HepG2 (cell line): ENCODE measurements around the gene PNPLA2. TPM values are rescaled to one million over a fixed set of nuclear protein-coding genes. Genes with fewer than 3 reads are reported as not detected.

ENCODE experiments used
- ATAC-seq: fragments of 200-7000 bp; cut with Tn5 transposase; 3 replicates; pipeline ENCODE4 v1.9.1; 2020; ENCODE audit warnings: mild to moderate bottlenecking, moderate library complexity
- BruUV-seq: library from RNA; stranded (reverse); fragments of 400-500 nt; replicated peaks from 2 replicates; lab custom pipeline; 2021; lab: Mats Ljungman, UMichigan
- CTCF ChIA-PET: fragments of 300-600 bp; formaldehyde crosslinking; extraction: SDS; loops from one replicate; lab custom pipeline; 2021; ENCODE audit warnings: low total read pairs, inconsistent platforms, low intra/inter-chr PET ratio; lab: Yijun Ruan, JAX
- POLR2A ChIA-PET: fragments of 350-600 bp; sonication (Branson Sonifier 250); formaldehyde crosslinking; loops from one replicate; lab custom pipeline; 2020; ENCODE audit warnings: antibody characterized with exemption, inconsistent platforms; lab: Yijun Ruan, JAX
- DNase-seq: peaks from one replicate; pipeline ENCODE4 v3.0.0-alpha.2; 2015; ENCODE audit warnings: low spot score
- FAIRE-seq: peaks from 3 replicates; lab custom pipeline; 2011; peaks lifted over from hg19 to GRCh38; lab: Jason Lieb, UNC
- H2AFZ ChIP-seq: one replicate; pipeline ENCODE4 v1.6.1; 2011; ENCODE audit warnings: low read length, inconsistent platforms
- H3K27ac ChIP-seq: fragments of 300-600 bp; 3 replicates; pipeline ENCODE4 v1.8.0; 2011; ENCODE audit warnings: mixed run types, mild to moderate bottlenecking, mixed read lengths, low read length, inconsistent platforms; ENCODE audit not compliant: insufficient read depth; ENCODE audit errors: extremely low read length
- H3K27me3 ChIP-seq, 2 experiments: fragments of 200-600 bp in 1 of 2; 2 replicates in 1 of 2; 3 replicates in 1 of 2; pipeline versions ENCODE4 v1.6.0 to v1.8.0; 2011; ENCODE audit warnings: low read length in 2 of 2, mild to moderate bottlenecking in 2 of 2, moderate library complexity in 2 of 2, inconsistent platforms in 1 of 2; ENCODE audit not compliant: insufficient read depth in 2 of 2, control insufficient read depth in 1 of 2
- H3K36me3 ChIP-seq, 2 experiments: fragments of 200-600 bp in 1 of 2; replicated peaks in 1 of 2; 2 replicates in 1 of 2; 3 replicates in 1 of 2; pipeline versions ENCODE4 v1.5.1 to v1.8.0; 2011; ENCODE audit warnings: low read length in 2 of 2, inconsistent platforms in 1 of 2; ENCODE audit not compliant: insufficient read depth in 2 of 2, control insufficient read depth in 1 of 2
- H3K4me1 ChIP-seq: 2 replicates; pipeline ENCODE4 v1.5.1; 2012; ENCODE audit warnings: low read length, inconsistent platforms; ENCODE audit not compliant: insufficient read depth
- H3K4me2 ChIP-seq: 2 replicates; pipeline ENCODE4 v1.6.0; 2011; ENCODE audit warnings: low read depth, low read length, inconsistent platforms
- H3K4me3 ChIP-seq, 3 experiments: fragments of 200-600 bp in 1 of 3; sonication (generic), shearing (Covaris generic) in 1 of 3; replicated peaks in 1 of 3; 2 replicates each; pipeline ENCODE4 v1.5.1; 2011 to 2016; ENCODE audit warnings: low read length in 3 of 3, inconsistent platforms in 2 of 3, low read depth in 2 of 3, mild to moderate bottlenecking in 2 of 3, control low read depth in 1 of 3, mixed read lengths in 1 of 3; ENCODE audit not compliant: insufficient read depth in 1 of 3
- H3K79me2 ChIP-seq: one replicate; pipeline ENCODE4 v1.6.1; 2011; ENCODE audit warnings: low read length, inconsistent platforms; ENCODE audit not compliant: insufficient read depth
- H3K9ac ChIP-seq: 2 replicates; pipeline ENCODE4 v1.6.0; 2011; ENCODE audit warnings: mild to moderate bottlenecking, low read depth, low read length, inconsistent platforms; ENCODE audit not compliant: insufficient read depth
- H3K9me3 ChIP-seq: 2 replicates; pipeline ENCODE4 v1.5.1; 2012; ENCODE audit warnings: mild to moderate bottlenecking, low read length
- H4K20me1 ChIP-seq: 2 replicates; pipeline ENCODE4 v1.6.0; 2011; ENCODE audit warnings: inconsistent platforms, mild to moderate bottlenecking, low read length, moderate library complexity; ENCODE audit not compliant: insufficient read depth
- AGO2 ChIP-seq: fragments of 200-400 bp; formaldehyde crosslinking; optimal IDR thresholded peaks from 2 replicates; pipeline ENCODE3; 2017; ENCODE audit warnings: mild to moderate bottlenecking, low read depth, low read length, moderate library complexity
- WGBS: methylation state at CpG from one replicate; pipeline ENCODE4 v1.1.6; 2017; ENCODE audit warnings: low lambda C conversion rate; 5-methylcytosine and 5-hydroxymethylcytosine counted together
- in situ Hi-C: cut with HindIII; loops from 2 replicates; pipeline ENCODE4 v1.10.0; 2017; ENCODE audit warnings: low pct_unique_long_range_greater_than_20kb; ENCODE audit not compliant: extremely low pct_ligation_motif_present
- intact Hi-C: fragments of 100-400 bp; cut with micrococcal nuclease; formaldehyde crosslinking; loops from one replicate; pipeline ENCODE4 v1.10.0; 2022; ENCODE audit not compliant: unreplicated experiment
- polyA plus RNA-seq, 8 experiments: library from polyadenylated mRNA; depleted of rRNA in 3 of 8; stranded (reverse) in 7 of 8; unstranded in 1 of 8; fragments of >200 nt; fragmentation: Illumina TruSeq in 4 of 8; extraction: Trizol in 4 of 8; gene quantifications; 2 replicates each; pipeline versions ENCODE4 v1.2.1 to v1.2.3, GENCODE V29; 2011 to 2016; ENCODE audit warnings: low read depth in 4 of 8, missing spikeins in 1 of 8, mixed read lengths in 1 of 8; ENCODE audit not compliant: insufficient read depth in 1 of 8
- total RNA-seq, 5 experiments: library from RNA; depleted of rRNA; stranded (reverse); fragments of >200 nt; fragmentation: Illumina TruSeq; extraction: Trizol; gene quantifications; 2 replicates each; pipeline ENCODE4 v1.2.3, GENCODE V29; 2016; ENCODE audit warnings: low read depth in 1 of 5
- TF ChIP-seq, protein P1 (sequence below), 2 experiments: sonication (generic) in 1 of 2; formaldehyde crosslinking in 1 of 2; IDR thresholded peaks; 2 replicates each; pipeline versions ENCODE4 v1.6.1 to v1.9.0; 2014 to 2022; ENCODE audit warnings: antibody characterized with exemption in 1 of 2, borderline replicate concordance in 1 of 2, inconsistent platforms in 1 of 2, low read depth in 1 of 2, missing genetic modification reagents in 1 of 2
- TF ChIP-seq, protein P2 (sequence below): sonication (generic); formaldehyde crosslinking; IDR thresholded peaks from 2 replicates; pipeline ENCODE4 v1.4.0; 2020; ENCODE audit warnings: missing genetic modification reagents, borderline replicate concordance

Gene PNPLA2
- total and polyA plus RNA-seq, 2 of the 13 experiments (the other 11 are each of a cell fraction or from before 2014, with no cell fraction given): 10.5 to 43.2 TPM

DNA sequence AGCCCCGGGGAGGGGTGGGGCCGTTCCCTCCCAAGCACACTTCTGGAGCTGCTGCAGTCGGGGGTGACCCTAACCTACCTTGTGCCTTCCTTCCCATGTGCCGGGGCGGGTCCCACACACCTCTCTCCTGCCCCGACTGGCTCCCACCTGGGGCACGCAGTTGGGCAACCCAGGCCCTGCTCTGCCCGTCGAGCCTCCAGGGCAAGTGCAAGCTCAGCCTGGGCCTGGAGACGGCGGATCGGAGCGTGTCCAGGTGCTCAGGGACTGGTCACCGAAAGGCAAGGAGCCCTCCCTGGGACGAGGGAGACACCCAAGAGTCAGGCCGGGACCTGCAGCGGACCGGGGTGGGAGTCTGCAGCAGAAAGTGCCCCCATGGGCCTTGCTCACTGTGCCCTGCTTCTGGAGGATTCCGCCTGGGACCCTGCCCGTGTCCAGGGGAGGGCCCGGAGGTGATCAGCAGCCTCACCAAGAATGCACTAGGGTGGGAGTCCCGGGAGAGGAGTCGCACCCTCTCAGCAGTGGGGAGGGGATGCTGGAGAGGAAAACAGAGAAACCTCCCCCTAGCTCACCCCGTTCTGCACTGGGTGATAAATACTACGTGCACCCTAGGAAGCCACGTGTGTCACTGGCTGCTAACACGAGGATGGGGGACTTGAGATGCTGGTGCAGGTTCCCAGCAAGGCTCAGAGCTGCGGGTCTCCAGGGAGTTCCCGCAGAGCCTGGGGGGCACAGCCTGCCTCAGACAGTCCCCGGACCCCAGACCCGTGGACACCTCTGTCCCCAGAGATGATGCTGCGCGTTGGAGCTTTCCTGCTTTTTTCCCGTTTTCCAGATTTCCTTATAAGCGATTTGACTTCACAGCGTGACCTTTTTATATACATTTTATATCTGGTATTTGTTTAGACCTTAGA, 36.2 kb upstream of the PNPLA2 start (continued):
- TF ChIP-seq, protein P1, sequence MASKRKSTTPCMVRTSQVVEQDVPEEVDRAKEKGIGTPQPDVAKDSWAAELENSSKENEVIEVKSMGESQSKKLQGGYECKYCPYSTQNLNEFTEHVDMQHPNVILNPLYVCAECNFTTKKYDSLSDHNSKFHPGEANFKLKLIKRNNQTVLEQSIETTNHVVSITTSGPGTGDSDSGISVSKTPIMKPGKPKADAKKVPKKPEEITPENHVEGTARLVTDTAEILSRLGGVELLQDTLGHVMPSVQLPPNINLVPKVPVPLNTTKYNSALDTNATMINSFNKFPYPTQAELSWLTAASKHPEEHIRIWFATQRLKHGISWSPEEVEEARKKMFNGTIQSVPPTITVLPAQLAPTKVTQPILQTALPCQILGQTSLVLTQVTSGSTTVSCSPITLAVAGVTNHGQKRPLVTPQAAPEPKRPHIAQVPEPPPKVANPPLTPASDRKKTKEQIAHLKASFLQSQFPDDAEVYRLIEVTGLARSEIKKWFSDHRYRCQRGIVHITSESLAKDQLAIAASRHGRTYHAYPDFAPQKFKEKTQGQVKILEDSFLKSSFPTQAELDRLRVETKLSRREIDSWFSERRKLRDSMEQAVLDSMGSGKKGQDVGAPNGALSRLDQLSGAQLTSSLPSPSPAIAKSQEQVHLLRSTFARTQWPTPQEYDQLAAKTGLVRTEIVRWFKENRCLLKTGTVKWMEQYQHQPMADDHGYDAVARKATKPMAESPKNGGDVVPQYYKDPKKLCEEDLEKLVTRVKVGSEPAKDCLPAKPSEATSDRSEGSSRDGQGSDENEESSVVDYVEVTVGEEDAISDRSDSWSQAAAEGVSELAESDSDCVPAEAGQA (IDR thresholded peaks at IDR 0.05; ENCODE audit: low read depth): no peak
- TF ChIP-seq, protein P1 (CRISPR knock-in tag; IDR thresholded peaks at IDR 0.05; ENCODE audit: borderline replicate concordance): no peak
- TF ChIP-seq, all 625 proteins: peak for 6

DNA sequence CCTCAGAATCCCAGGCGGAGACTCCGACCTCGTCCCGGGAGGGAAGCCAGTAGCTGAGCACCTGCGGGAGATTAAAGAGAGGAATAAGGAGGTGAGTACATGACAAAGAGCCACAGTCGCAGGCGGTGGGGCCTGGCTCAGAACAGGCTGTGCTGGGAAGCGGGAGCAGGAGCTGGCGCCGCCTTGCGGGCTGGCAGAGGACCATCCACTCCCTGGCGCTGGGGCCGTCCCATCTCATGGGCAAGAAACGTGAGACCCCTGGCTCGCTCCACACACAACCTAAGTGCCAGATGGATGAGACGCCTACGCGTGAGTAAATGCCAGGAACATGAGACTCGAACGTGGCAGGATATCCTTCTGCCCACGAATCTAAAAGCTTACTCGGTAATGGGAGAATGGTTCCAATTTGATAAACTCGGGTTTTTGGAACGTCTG, 35.1 kb upstream of the PNPLA2 start:
- H3K4me3 ChIP-seq: no peak overlapping the region
- H3K79me2 ChIP-seq: no peaks in the 10 kb centered on the region
- H3K4me1 ChIP-seq: peaks cover 21% of the 10 kb centered on the region
- no peak overlapping the region for H3K4me2 ChIP-seq
- in situ Hi-C loops (no loop called here), intact Hi-C loops (no loop called here)
- H3K36me3 ChIP-seq: peaks cover 4 to 10% of the 10 kb centered on the region in 2 experiments; a peak in 3 of 5 replicates
- DNase-seq (no peak), ATAC-seq (no peak), FAIRE-seq (no peak)
- H2AFZ ChIP-seq: no peak overlapping the region
- no TSS peak for BruUV-seq
- CTCF ChIA-PET: no interaction called here
- no peaks in the 10 kb centered on the region for H3K27me3 ChIP-seq
- H3K9me3 ChIP-seq: no peaks in the 10 kb centered on the region
- TF ChIP-seq, protein P2, sequence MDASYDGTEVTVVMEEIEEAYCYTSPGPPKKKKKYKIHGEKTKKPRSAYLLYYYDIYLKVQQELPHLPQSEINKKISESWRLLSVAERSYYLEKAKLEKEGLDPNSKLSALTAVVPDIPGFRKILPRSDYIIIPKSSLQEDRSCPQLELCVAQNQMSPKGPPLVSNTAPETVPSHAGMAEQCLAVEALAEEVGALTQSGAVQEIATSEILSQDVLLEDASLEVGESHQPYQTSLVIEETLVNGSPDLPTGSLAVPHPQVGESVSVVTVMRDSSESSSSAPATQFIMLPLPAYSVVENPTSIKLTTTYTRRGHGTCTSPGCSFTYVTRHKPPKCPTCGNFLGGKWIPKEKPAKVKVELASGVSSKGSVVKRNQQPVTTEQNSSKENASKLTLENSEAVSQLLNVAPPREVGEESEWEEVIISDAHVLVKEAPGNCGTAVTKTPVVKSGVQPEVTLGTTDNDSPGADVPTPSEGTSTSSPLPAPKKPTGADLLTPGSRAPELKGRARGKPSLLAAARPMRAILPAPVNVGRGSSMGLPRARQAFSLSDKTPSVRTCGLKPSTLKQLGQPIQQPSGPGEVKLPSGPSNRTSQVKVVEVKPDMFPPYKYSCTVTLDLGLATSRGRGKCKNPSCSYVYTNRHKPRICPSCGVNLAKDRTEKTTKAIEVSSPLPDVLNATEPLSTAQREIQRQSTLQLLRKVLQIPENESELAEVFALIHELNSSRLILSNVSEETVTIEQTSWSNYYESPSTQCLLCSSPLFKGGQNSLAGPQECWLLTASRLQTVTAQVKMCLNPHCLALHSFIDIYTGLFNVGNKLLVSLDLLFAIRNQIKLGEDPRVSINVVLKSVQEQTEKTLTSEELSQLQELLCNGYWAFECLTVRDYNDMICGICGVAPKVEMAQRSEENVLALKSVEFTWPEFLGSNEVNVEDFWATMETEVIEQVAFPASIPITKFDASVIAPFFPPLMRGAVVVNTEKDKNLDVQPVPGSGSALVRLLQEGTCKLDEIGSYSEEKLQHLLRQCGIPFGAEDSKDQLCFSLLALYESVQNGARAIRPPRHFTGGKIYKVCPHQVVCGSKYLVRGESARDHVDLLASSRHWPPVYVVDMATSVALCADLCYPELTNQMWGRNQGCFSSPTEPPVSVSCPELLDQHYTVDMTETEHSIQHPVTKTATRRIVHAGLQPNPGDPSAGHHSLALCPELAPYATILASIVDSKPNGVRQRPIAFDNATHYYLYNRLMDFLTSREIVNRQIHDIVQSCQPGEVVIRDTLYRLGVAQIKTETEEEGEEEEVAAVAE (CRISPR knock-in tag): no peak
- peak; percentile 66 for TF ChIP-seq AGO2
- POLR2A ChIA-PET: no interaction called here
- H4K20me1 ChIP-seq: no peaks in the 10 kb centered on the region
- H3K9ac ChIP-seq: no peak overlapping the region
- H3K27ac ChIP-seq: no peak overlapping the region
- 94% methylated on average over 24 of the region's 24 CpGs for WGBS
